NCI-H1092 treated with DMSO at 0.1 percent for 48 hours (cell line): Measurements from ENCODE around the gene TLL2.

Experiments
- DNase-seq: peaks from one replicate; lab custom pipeline; 2025; lab: John Stamatoyannopoulos, UW

The TLL2 gene

DNA sequence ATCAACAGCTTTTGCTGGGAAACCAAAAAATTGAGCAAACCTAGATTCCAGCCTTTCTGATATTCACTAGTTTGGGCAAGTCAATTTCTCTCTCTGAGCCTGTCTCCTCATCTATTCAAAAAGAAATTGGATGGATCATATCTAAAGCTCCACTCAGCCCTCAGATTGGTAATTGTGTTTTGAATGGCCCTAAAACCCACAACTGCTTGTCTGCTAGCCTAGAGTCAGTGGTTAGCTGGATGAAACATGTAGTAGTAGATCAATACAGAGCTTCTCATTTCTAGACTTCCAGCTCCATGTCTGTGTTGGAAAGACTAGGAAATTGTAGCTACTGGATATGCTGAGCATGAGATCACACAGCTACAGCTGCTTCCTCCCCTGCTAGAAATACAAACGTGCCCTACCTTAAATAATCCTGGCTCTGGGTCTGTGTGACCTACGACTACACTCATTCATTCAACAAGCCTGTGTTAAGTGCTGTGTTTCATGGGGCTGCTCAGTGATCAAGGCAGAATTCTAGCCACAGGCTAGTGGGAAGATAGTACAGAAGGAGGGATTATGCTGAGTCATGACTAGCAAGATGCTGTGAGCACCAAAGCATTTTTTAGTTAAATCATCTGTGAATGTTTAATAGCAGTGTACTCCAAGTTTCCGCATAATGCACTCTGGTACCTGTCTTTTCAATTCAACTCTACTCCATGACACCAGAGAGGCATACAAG is 193.8 kb downstream of the TLL2 start:
- DNase-seq = no peak

DNA sequence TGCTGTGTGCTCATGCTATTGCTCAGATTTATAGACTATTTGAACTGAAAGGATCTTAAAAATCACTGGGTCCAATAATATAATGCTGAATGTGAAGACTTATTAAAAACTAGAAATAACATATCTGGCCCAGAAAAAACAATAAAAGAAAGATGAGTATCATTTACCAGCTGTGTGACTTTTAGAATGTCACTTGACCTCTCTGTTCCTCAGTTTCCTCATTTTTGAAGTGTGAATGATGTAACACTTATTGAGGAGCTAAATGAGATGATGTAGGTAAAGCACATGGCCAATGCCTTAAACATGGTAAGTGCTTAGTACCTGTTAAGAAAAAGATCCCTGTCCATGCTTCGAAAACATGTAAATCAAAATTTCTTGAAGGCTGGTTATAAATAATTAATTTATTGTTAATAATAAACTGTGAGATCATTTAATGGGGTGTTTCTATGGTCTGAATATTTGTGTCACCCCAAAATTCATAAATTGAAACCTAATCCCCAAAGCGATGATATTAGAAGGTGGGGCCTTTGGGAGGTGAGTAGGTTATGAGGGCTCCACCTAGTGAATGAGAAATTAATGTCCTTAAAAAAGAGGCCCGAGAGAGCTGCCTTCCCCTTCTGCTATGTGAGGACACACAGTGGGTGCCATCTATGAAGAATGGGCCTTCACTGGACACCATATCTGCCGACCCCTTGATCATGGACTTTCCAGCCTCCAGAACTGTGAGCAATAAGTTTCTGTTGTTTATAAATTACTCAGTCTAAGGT is 196.5 kb downstream of the TLL2 start:
- no peak for DNase-seq
